Measurements from ENCODE around the gene ZFP1.

The ZFP1 gene

DNA sequence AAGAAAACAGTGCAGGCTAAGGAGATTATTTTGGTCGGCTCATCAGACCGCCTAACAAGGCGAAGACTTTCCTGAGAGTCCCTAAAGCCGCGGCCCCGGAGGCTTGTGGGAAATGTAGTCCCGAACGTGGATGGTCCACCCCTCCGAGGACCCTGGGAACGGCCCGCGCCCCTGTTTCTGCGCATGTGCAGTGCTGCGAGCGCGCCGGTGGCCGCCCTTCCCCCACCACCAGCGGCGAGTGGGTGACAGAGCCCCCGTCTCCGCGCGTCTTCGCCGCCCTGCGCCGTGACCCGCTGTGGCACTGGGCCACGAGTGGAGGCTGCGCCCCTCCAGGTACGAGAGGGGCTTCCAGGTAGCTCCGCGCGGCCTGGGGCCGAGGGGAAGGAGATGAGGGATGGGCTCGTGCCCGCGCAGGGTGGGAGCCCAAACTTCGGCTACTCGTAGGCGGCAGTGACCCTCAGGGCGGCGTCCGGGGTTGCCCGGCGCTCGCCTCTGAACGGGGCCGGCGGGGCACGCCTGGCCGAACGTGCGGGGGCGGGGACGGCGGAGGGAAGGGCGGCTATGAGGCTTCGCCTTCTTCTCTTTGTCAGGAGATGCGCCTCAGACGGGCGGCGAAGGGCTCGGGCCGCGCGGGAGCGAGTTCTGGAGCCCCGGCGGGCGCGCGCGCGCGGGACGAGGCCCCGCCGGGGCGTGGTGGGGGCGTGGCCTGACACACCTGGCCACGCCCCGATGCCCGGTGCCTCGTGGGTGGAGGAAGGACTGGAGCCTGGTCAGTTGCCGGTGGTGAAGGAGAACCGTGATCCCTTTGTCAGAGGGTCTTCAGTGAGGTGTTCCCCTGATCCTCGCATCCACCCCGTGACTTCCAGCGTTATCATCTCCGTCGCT, at the start of gene ZFP1:
TSS of gene ZFP1 (plus strand) at position 214 of the 885 bp plus-strand sequence. CDS start 4,428 bp downstream, outside the sequence.
- peak; percentile 76 to 80 for DNase-seq (ENCODE audit: low read depth in 2 of 2)

DNA sequence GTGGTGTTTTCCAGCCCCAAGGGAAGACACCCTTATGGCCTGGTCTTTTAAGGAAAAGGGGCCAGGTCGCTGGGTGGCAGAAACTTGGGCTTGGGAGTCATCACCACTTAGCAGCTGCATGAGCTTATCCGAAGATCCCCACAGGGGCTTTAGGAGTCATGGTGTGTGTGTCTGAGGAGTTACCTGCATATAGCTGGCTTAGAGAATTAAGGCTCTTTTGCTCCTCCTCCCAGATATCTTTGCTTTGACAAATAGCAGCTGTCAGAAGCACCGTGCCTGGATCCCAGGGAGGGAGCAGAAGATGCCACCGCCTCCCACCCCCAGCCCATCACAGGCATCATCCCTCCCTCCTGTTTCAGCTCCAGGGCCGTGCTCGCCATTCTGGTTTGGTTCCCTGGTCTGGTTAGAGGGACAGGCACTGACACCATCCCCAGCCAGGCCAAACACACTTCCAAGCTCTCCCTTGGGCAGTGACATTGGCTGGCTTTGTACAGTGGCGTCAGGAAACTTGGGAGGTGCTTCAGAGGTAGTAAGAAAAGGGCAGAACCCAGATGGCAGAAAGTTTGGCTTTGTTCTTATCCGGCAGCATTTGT, 49.2 kb upstream of the ZFP1 start:
- no peak for DNase-seq (ENCODE audit: low read depth in 2 of 2)

DNA sequence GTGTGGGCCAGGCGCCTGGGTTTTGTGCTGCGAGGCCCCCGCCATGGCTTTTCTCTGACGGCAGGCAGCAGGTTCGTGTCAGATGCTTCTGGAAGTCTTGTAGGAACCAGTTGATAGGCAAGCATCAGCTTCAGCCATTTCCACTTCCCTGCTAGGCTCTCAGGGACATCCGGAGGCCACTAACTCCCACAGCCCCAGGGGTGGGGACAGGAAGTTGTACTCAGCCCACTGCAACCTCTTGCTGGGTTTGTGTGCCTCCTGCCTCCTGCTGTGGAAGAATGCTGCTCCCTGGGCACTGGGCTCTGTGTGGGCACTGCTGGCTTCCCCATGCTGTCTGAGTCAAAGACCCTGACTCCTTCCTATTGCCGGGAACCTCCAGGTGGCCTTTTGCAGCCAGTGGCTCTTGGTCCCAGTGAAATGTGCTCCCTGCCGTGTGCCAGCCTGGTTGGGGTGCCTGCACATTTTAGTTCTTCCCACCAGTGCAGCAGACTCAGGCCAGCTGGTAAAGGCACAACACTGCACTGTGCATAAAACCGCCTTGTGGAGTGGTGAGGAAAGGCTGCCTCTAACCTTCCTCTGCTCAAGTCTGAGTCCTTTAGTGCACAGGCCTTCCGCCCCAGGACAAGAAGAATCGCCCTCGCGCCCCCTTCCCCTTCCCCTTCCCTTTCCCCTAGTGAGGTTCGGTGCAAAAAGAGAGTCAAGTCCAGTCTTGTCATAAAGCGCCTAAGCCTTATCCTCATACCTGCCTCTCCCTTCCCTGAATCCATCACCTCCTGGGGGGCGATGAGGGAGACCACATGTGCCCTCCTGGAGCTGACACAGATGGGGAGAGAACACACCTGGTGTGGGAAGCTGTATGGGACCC, 48.4 kb upstream of the ZFP1 start:
- no peak for DNase-seq (ENCODE audit: low read depth in 2 of 2)

DNA sequence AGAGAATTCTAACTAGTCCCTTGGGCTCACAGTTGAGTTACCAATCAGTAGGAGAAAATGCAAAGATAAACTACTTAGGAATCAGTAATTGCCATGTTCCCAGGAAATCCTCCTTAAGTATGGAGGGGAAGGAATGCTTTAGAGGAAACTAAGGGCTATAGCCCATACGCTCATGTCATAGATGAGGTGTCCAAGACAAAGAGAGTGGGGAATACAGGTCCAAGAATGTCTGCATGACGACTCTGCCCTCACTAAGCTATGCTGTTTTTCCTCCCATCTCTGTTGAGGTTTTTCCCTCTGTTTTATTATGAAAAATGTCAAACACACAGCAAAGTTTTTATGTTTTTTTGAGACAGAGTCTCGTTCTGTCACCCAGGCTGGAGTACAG, 47.7 kb upstream of the ZFP1 start:
- no peak for DNase-seq (ENCODE audit: low read depth in 2 of 2)

DNA sequence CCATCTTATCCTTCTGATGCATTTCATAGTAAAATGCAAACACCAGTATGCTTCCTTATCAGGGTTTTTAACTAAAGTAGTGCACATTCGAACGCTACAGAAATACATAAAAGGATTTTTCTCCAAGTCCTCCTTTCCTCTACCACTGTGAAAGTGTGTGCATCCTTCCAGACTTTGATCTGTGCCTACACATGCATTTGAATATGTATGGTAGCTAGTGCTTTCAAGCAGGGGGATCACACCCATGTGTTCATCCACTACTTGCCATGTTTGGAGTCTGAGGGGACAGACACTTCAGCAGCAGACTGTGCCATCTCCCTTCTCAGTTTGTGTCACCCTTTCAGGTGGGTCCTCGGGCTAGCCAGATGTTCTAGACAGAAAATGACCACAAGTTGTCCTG, 46.7 kb upstream of the ZFP1 start:
- no peak for DNase-seq (ENCODE audit: low read depth in 2 of 2)

DNA sequence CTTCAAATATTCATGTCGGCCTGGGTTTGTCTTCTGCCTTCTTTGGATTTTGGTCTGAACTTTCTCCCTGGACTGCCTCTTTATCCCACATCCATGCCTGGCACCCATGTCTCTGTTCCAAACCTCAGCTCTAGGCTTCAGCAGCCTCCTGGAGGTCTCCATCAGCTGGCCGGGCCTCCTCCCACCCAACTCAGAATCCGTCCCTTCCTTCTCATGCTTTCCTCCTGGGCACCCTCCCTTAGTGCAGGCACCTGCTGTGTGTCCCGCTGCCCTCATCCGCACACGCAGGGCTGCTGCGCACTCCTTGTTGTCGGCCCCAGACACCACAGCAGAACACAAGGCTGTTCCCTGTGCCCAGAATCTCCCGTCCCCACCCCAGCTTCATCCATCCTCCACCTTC, 45.7 kb upstream of the ZFP1 start:
- DNase-seq (ENCODE audit: low read depth in 2 of 2), result no peak

DNA sequence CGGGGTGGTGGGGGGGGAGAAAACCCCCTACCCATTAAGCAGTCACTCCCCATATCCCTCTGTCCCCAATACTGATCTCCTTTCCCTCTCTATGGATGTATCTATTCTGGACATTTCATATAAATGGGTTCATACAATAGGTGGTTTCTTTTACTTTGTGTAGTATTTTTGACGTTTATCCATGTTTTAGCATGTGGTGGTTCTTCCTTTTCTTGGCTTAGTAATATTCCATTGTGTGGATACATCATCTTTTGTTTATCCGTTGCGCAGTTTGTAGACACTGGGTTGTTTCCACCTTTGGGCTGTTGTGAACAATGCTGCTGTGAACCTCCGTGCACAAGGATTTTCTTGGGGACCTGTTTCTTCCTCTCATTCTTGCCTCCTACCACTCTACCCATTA, 44.3 kb upstream of the ZFP1 start:
- no peak for DNase-seq (ENCODE audit: low read depth in 2 of 2)

DNA sequence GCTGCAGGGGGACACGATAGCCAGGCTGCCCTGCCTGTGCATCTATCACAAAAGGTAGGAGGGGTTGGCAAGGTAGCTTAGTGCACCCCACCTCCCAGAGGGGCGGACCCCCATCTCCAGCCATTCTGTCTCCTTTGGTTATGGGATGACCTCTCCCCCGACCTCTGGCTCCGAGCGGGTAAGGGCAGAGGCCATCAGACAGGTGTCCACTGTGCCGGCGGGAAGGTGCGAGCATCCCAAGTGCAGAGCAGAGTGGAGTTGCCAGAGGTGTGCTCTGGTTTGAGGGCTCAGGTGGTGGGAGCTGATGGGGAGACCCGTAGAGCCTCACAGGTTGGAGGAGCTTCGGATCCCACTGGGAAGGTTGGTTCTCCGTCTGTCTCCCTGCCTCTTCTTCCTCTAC, 43.5 kb upstream of the ZFP1 start:
- DNase-seq (ENCODE audit: low read depth in 2 of 2), result no peak

DNA sequence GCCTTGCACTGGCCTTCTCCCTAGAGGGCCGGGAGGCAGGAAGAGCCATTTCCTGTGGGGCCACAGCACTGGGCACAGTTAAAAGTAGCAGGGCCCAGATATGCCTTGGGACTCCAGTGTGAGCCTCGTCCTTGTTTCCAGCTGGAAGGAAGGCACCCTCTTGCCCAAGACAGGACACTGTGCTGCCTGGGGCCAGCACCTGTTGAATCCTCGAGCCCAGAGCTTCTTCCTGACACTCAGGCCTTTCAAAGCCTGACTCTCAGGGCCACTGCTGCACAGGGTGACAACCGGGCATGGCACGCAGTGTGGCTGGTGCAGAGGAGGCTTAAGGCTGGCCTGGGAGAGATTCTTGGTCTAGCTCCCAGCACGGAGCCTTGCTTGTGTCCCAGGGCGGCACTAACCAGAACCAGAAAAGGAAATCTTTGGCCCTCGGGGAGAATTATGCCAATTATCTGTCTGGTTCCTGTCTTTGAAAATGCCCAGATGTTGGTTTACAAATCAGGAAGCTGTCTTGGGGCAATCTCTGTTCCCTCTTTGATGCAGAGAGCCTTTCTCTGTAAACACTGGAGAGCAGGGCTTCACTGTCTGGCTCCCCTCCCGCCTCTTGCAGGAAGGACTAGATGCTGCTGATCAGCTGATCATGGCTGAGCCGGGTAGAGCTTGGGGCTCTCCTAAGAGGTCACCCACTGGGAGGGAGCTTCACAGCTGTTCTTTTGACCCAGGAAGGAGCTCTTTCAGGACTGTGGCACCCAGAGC, 42.8 kb upstream of the ZFP1 start:
- no peak for DNase-seq (ENCODE audit: low read depth in 2 of 2)

DNA sequence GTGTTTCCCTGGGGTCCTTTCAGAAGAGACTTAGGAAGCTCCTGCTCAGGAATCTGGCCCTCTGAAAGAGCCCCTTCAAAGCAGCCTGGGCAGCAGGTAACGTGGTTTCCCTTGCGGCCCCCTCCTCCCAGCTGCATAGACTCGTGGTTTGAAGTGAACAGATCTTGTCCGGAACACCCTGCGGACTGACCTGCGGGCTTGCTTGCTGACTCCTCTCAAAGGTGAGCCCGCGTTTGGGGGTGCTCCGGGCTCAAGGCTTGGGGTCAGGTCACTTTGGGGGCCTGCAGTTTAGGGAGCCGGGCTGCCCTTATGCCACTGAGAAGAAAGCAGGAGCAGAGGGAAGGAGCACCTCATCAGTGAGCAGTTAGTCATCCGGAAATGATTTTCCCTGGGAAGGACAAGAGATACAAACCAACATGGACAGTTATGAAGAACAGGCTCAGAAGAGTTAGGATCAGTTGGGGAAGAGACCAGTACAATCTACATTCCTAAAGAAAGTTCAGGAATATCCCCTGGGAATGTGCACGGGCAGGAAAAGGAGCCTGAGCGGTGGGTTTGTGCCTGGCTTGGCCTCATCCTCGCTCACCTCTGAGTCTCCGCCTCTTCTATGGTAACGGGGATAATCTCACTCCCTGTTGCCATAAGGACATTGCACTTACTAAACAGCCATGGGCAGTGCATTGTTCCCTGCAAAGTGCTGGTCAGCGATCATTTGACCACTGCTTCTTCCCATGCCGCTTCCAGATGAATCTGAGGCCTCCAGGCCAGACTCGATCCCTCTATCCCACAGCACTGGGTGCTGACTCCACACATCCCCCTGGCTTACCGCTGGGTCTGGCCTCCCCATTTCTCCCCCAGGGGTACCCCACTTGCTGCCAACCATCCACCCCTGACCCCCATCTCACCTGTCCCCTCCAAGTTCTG, 41.7 kb upstream of the ZFP1 start:
- DNase-seq (ENCODE audit: low read depth in 2 of 2), result no peak

DNA sequence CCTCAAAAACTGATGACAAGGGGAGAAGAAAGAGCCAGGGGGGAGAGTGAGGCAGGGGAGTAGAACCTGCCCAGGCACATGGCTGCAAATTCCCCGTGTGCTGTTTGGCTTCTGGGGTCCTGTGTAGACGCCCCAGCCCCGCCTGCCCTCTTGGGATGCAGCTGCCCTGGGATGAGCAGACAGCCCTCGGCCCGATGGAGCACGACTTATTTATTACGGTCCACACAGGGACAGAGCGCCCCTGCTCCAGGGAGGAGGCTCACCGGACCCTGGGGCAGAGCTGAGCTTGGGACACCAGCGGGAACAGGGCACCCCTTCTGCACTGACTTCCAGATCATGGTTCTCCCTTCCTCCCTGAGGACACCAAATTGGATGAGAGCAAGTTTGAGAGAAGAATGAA, 40.8 kb upstream of the ZFP1 start:
- no peak for DNase-seq (ENCODE audit: low read depth in 2 of 2)

DNA sequence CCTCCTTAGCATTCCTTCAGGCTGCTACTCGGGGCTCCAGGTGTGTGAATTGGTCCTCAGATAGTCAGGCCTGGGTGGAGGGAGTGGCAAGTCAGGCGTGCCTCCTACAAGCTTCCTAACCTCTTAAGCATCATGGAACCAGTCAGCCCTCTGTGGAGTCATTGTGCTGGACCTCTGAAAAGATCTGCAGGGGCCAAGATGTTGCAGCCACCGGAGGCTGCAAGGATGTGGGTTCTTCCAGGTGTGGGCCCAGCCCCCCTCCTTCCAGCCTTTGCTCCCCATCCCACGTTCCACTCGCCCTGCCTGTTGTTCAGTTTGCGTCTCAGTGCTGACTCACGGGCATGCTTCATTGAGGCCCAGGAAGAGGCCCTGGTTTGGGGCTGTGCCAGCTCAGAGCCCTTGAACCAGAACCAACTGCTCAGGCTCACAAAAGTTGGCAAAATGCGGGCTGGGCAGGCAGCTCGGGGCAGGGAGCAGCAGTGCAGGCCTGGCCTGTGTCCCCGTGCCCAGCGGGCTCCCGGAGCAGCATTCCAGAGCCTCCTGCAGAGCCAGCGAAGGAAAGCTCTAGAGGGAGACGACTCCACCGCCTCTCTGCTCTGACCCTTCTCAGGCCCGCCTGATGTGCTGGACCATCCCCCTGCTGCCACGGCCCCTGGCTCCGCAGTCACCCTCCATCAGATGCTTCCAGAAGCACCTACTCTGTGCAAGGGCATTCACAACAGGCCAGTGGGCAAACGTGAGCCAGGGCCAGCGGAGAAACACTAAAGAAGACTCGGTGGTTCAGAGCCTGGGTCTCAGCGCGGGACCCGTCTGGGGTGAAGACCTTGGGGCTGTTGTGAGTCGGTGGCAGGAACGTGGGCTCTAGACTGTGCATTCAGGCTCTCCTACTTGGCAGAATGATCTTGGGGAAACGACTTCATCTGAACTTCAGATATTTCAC, 39.3 kb upstream of the ZFP1 start:
- DNase-seq (ENCODE audit: low read depth in 2 of 2), result peak; percentile 58 to 59

DNA sequence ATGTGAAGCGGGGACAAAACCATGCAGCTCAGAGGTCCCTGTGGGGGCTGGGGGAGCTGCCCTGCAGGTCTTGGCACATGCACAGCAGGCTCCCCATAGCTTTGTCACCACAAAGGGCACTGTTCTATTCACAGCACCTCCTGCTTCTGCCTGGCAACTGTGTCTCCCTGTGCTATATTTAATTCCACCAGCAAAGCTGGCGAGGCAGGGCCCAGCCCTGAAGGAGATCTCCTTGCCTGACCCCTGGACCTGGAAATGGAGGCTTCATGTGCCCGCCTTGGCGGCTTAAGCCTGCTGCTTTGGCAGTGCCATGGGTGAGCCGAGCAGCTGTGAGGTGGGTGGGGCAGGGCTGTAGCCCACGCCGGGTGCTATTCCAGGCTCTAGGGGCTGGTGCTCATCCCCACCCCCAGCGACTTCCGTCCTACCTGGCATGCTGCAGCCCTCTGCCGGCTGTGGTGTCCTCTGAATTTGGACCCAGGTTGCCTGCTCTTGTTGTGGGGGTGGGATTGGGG, 38.5 kb upstream of the ZFP1 start:
- DNase-seq (ENCODE audit: low read depth in 2 of 2), result no peak

DNA sequence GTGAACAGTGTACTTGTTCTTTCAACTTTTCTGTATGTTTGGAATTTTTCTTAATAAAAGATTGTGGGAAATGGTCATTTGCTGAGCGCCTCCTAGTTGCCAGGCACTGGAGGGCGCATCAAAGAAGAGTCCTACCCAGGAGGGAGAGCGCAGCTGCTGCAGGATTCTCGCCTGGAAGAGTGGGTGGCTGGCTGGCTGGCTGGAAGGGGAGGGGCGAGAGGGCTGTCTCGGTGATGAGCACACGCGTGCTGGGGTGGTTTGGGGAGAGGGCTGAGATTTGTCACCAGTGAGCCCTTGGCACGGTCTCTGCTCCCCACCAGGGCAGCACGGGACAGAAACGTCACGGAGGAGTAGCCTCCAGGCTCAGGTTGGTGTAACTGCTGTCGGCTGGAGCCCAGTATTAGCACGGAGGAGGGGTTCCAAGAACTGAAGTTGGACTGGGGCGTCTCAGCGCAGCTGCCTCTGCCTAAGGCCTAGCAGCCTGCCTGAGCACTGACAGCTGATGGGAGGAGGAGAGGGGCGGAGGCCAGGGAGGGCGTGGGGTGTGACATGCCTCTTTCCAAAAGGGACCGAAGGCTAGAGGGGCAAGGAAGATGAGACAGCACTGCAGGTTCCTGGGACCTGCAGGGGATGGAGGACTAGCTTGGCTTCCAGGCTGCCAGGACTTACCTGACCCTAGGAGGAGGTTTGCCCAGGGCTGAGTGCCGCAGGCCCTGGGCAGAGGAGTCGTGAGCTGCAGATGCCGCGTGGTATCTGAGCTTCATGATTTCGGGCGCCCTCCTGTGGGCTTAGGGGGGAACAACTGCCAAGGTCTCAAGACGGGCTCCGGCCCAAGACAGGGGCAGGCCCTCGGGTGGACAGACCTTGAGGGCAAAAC, 37.4 kb upstream of the ZFP1 start:
- DNase-seq (ENCODE audit: low read depth in 2 of 2), result peak; percentile 37 to 60

DNA sequence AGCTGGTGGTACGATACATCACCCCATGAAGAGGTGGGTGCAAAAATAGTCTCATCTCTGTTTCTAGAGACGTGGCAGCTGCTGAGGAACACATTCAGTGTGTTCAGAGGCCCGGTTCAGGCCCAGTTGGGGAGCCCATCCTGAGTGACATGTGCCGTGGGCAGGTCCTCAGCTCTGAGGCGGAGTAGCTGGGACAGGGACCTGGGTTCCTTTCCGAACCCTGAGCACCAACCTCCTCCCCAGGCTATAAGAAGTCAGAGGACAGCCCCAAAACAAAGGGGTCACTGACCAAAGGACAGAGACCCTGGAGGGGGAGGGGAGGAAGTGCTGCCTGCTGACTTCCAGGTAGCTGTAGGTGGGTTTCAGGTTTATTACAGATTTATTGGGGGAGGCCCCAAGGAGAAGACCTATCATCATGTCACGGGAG, 36.8 kb upstream of the ZFP1 start:
- DNase-seq (ENCODE audit: low read depth in 2 of 2), result no peak

DNA sequence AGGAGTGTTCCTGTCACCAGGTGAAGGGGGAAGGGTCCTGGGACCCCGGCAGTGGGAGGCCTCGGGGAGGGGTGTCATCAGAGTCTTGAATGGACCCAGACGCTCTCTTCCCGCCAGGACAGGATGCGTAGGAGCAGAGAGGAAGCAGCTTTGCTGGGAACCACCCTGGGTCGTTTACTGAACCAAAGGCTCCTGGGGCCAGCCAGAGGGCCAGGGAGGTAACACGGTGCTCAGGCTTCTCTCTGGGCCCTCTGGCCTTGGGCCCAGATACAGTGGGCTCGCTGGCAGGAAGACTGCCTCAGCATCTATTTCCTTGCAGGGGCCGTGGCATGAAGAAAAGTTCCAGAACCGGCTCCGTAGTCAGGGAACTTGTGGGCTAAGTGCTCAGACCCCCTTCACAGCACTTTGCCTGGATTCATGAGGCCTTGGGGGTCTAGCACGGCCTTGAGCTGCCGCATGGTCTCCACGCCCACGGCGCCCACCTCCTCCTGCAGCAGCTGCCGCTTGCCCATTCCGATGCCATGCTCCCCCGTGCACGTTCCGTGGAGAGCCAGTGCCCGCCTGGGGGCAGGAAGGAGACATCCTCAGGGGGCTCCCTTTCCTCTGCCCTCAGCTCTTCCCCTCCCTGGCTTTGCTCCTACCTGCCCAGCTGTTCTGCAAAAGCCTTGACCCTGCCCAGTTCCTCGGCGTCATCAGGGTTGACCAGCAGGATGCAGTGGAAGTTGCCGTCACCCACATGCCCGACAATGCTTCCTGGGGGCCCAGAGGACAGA, 36.2 kb upstream of the ZFP1 start:
- DNase-seq (ENCODE audit: low read depth in 2 of 2), result no peak

DNA sequence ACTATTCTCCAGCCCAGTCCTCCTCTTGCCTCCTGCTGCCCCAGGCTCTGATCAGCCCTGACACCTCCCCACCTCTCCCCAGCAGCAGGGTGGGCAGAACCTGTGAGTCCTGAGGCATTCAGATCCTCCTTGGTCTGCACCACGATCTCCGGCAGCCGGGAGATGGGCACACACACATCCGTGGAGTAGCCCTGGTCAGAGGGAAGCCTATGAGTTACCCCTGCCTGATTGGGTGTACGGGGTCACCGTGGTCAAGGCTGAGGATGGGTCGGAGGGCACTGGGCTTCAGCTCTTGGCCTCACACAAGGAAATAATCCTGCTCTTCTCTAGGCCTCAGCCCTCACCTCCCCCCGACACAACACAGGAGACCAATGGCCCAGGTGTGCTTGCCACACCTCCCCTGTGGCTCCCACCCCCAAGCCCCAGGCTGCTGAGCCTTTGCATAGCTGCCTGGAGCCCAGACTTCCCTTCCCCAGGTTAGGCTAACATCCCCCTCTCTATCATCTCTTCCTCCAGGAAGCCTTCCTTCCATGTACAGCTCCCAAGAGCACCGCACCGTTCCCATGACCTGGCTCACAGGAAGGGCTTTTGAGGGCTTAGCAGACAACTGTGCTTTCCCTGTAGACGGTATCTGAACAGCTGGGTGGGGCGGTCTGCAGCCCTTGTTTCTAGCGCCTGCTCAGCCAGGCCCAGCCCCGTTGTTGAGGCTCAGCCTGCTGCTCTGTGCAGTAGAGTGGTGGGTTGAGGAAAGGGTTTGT, 35.4 kb upstream of the ZFP1 start:
- no peak for DNase-seq (ENCODE audit: low read depth in 2 of 2)

Measured in fibroblast of skin of left biceps (primary cell).